DMS153 (cell line): ENCODE results near the gene TNFRSF21.

ENCODE experiments used
- DNase-seq: peaks from one replicate; lab custom pipeline; 2025; lab: John Stamatoyannopoulos, UW

TNFRSF21 gene

GRCh38 chr6:47221565-47221964 is 88.1 kb downstream of the TNFRSF21 start:
- no peak for DNase-seq

DNA sequence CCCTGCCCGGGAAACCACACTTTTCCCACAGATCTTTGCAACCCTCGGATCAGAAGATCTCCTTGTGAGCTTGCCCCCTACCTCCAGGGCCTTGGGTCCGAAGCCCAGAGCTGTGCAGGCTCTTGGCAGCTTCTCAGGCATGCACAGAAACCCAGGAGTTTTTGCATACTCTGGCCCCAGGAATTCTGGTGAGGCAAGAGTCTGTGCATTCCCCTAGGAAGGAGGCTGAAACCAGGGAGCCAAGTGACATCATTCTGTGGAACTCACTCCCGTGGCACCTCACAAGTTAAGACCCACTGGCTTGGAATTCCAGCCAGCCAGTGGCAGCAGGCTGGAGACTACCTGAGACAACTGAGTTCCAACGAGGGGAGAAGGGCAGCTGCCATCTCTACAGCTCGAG is 100.1 kb downstream of the TNFRSF21 start:
- no peak for DNase-seq

DNA sequence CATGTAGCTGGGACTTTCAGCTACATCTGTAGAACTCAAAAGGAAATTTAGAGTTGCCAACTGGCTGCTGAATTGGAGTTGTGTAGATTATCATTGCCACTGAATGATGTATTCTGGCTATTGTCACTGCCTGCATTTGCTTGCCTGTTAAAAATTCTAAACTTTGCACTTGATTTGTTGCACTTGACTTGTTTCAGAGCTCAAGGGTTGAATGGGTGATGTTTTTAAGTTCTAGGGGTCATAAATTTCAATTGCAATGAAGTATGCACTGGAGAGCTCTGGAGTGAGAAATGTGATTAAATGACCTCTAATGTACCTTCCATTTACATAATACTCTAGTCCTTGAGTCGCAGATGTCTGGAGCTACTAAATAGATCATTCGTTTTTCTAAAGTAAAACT is 102.4 kb downstream of the TNFRSF21 start:
- no peak for DNase-seq

- no peak for DNase-seq
Observed at GRCh38 chr6:47206626-47207025, 103.1 kb downstream of the TNFRSF21 start.

- DNase-seq, result no peak
Observed at GRCh38 chr6:47203938-47204611, 105.6 kb downstream of the TNFRSF21 start.

DNA sequence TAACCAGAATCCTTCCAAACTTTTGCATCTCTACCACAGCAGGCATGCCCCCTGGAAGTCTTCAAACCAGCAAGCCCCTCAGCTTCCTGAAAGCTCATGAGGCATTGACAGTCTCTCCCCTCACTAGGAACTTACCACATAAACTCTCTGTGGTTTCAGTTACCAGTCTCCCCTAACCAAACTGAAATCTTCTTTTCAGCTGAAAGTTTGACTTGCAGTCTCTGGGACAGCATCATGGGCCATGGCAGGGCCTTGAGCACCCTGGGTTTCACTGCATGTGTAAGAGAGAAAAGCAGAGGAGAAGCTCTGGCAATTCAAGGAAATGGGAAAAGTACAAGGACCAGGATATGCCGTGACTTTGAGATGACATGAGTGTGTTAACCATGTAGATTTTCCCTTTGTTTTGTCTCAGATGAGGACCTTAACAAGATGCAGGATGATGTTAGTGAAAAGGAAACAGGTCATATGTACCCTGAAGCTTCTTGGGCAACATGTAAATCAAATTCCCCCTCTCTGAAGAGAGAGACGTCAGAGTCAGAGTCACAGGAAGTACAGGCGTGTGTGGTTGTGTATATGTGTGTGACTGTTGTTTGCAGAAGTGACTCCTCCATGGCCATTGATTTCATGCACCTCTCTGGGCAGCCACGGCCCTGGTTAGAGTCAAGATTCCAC is 106.3 kb downstream of the TNFRSF21 start:
- no peak for DNase-seq

DNA sequence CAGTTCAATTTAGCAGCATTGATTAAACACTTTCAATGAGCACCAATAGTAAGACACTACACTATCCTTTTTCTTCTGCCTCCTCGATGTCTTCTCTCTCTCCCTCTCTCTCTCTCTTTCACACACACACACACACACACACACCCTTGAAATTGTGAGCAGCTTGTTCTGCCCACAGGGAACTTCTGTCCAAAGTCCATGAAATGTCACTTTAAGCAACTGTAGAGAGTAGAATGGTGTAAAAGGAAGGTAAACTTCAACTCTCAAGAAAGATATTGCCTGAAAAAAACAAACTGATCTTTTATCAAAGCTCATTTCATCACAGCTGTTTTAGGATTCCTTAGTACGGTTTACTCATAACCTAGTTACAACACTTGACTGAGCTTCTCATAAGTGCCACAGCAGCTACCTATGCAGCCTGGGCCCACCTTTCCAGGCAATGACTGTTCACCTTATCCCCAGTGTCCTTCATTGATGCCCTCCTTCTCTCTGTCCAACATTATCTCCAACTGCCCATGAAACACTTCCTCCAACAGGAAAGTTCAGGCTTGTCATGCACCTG is 107.0 kb downstream of the TNFRSF21 start:
- no peak for DNase-seq

DNA sequence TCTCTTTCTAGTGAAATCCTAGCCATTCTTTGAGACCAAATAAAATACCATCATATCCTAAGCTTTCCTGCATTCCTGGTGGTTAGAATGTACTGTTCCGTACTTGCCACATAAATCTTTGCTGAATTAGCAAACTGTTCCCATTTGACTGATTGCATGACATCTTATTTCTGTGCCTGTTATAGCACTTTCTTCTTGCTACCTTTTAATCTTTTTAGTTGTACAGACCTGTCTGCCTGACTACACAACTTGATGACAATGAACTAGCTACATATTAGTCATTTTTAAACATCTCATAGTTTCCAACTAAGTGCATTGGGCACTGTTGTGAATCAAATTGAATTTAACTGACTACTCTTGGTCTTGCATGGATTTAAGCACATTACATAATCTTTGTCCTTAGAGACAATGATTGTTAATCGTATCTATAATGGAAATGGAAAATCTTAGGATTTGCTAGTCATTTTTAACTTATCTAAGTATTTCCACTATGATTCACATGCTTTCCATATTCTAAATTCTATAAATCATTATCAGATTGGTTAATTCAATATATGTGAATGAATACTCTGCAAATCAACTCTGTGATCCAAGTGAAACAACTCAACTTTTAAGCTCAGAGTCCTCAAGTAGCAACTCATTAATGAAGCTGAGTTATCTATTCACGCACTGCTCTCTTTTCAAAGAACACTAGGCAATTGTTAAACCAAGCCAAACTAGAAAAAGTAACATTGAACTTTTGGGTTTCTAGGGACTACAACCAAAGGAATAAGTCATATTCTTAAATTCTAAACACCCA is 109.0 kb downstream of the TNFRSF21 start:
- no peak for DNase-seq

GRCh38 chr6:47197682-47198640 is 111.7 kb downstream of the TNFRSF21 start:
- DNase-seq, result no peak

GRCh38 chr6:47196113-47196512 is 113.6 kb downstream of the TNFRSF21 start:
- DNase-seq, result no peak

DNA sequence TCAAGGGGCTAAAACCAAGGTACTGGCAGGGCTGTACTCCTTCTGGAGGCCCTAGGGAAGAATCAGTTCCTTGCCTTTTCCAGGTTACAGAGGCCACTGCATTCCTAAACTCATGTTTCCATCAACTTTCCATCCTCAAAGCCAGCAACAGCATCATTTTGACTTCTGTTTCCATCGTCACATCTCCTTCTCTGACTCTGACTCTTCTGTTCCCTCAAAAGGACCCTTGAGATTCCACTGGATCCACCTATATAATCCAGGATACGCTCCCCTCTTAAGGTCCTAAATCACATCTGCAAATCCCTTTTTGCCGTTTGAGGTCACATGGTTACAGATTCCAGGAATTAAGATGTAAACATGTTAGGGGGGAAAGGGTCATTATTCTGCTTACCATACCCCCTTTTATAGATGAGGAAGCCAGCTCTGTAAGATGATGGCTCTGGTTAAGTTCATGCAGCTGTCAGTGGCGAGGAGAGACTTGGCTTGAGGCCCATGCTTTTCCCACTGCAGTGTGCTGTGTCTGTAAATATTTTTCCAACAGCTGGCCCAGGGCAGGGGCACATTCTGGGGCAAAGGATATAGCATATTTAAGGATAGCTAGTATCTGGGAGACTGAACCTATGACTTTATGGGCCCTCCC is 114.6 kb downstream of the TNFRSF21 start:
- no peak for DNase-seq

- no peak for DNase-seq
Observed at GRCh38 chr6:47188588-47189021, 121.1 kb downstream of the TNFRSF21 start.

GRCh38 chr6:47187893-47188587 is 121.7 kb downstream of the TNFRSF21 start:
- DNase-seq, result no peak

DNA sequence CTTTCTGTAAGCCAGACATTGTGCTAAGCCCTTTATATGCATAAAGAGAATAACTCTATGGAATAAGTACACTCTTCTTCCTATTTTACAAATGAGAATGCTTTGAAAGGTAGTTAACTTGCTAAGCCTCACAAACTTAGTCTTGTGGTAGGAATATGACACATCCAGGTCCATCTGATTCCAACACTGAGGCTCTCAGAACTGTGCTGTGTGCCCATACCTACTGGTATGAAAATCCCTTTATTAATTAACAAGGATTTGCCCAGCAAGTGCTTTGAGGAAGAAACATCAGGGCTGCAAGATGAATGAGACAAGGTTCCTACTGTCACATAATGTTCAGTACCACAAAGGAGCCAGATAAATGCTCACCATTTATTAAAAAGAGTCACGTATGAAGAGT is 122.6 kb downstream of the TNFRSF21 start:
- DNase-seq, result no peak

- DNase-seq, result no peak
Observed at GRCh38 chr6:47182291-47182957, 127.3 kb downstream of the TNFRSF21 start.

DNA sequence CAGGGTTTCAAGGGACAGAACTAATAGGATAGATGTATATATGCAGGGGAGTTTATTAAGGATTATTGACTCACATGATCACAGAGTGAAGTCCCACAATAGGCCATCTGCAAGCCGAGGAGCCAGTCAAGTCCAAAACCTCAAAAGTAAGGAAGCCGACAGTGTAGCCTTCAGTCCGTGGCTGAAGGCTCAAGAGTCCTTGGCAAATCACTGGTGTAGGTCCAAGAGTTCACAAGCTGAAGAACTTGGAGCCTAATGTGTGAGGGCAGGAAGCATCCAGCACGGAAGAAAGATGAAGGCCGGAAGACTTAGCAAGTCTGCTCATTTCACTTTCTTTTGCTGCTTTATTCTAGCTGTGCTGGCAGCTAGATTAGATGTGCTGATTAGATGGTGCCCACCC is 128.0 kb downstream of the TNFRSF21 start:
- no peak for DNase-seq
